Stimulated activated CD4-positive, alpha-beta T cell treated with anti-CD3 and anti-CD28 coated beads, Interleukin-4, amount 100 ng/mL, for 24 hours (primary cell): Measurements from ENCODE around the gene PPM1H.
"Not testable (repeated sequence)": the region's sequence is repeated elsewhere in the genome, so short reads cannot be mapped to it uniquely, and the experiment has no call there.

Experiments
- DNase-seq: peaks from one replicate; pipeline ENCODE4 v3.0.0-alpha.2; 2020

PPM1H gene

DNA sequence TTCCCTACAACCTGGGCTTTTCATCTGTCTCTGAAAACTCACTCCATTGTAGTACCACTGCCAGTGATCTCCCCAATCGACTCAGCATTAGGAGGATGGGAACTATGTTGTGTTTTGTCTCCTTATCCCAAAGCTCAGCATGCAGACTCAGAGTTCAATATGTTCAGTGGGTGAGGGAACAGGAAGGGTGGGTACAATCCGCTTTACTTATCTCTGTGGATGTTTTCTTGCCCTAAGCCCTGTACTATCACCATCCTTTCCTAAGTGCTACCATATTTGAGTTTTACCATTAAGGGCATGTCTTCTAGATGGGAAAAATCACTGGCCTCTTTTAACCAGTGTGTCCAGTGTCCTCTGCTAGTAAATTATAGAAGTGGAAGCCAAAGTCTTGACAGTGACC is 107.1 kb downstream of the PPM1H start:
- no peak for DNase-seq

DNA sequence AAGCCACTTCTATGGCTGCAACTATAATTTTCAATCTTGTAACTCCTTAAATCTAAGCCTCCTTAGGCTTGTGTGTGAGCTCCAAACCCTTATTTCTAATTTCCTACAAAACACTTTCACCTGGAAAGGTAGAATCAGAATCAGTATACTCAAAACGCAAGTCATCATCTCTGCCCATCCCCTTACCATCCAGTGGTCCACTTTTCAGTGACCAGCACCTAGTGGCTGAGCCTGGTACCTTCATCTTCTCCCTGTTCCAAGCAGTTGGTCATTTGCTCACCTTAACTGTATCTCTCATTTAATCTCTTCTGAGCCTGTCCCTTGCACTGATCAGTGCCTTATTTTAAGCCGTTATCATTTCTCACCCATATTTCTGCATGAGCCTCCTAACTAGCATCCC is 107.9 kb downstream of the PPM1H start:
- no peak for DNase-seq

DNA sequence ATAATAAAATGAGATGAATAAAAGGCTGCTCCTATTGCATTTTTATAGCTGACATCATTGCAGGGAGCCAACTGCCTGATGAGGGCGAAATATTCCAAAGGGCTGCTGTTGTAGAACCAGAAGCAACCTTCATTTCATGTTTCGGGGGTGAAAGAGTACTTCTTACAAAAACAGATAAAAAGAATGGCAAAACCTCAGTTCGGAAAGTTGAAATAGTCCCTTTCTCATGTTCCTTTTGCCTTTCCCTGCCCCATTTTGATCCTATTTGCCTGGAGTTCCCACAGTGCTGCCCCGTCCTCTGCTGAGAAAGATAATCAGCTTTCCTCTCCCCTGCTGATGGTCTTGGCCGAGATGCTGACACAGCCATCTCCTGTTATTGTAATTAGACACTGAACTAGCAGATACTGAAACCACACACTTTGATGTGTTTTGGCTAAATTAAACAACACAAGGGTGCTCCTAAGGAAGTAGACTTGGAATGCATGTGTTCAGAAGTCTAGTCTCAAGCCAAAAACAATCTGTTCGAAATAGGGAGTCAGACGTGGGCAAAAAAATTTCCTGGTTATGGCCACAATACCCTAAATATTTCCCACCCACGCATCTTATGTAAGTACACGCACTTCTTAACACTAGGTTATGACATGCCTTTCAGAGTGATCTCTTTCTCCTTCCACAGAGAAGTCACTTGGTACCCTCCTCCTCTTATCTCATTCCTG is 117.2 kb downstream of the PPM1H start:
- DNase-seq, result no peak

DNA sequence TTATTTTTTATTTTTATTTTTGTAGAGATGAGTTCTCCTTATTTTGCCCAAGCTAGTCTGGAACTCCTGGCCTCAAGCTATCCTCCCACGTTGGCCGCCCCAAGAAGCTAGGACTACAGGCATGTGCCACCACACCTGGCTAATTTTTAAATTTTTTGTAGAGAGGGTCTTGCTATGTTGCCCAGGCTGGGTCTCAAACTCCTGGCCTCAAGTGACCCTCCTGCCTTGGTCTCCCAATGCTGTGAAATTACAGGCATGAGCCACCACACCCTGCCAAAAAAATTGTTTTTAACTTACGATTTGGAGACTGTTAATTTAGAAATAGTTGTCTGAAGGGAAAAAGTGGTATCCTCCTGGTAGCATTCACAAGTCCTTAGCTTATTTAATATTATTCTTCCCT is 120.7 kb downstream of the PPM1H start:
- DNase-seq, result no peak

DNA sequence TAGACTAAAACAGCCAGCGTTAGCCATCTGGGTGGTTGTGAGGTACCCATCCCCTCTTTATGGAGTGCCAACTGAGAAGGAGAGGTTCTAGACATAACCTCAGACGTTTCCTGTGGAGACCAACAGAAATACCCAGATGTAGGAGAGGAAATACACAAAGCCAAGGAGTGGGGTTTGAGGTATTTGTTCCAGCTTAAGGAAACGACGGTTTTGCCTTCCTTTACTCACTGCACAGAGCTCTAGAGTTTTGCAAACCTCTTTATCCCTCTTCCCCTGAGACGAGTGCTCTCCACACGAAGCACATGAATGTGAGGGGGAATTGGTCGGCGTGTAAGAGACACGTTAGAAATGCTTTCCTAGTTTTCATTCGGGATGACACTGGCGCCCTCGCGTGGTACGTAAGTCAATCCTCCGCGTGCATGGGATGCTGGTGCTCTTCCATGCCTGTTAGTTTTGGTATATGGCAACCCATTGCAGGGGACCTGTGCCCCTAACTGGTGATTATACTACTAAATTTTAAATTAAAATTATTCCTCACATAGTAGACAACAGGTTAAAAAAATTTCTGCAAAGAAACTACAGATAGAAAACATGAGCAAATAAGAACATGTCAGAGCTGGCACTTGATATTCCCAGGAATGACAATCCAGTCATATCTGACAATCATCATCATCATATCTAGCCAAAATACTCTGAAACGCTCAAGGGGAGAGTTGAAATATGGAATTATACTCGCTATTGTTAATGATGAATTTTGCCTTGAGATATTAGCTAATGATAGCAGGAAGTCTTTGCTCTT is 121.7 kb downstream of the PPM1H start:
- peak; percentile 30 for DNase-seq

DNA sequence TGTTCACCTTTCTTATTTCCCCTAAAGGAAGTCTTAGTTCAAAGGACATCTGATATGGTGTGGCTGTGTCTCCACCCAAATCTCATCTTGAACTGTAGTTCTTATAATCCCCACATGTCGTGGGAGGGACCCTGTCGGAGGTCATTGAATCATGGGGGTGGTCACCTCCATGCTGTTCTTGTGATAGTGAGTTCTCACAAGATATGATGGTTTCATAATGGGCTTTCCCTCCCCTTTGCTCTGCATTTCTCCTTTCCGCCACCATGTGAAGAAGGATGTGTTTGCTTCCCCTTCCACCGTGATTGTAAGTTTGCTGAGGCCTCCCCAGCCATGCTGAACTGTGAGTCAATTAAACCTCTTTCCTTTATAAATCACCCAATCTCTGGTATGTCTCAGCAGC is 123.5 kb downstream of the PPM1H start:
- not testable (repeated sequence) for DNase-seq

DNA sequence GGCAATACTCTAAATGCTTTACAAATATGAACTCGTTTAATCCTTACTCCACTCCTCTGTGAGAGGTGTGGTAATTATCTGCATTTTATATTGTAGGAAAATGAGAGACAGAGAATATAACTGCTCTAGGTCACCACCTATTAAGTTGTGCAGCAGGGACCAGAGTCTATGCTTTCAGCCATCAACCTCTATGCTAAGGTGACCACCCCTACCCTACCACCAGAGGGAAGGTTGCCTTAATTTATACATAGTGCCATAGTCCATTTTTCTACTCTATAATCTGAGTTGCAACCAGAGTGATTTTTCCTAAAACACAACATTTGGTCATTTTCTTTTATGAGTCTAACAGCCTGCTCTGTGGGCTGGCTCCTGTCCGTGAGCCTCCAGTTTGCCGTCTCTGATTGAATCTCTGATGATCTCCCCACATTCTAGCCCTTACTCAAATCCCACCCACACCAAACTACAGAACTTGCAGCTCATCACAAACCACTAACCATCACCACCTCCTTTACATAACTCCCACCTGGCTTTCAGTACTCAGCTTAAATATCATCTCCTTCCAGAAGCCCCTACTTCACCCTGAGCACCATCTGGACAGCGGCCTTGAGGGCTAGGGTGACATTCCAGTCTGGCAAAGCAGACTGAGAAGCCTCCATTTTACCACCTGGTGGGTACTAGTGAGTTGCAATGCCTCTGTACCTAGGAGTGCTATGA is 126.6 kb downstream of the PPM1H start:
- no peak for DNase-seq

DNA sequence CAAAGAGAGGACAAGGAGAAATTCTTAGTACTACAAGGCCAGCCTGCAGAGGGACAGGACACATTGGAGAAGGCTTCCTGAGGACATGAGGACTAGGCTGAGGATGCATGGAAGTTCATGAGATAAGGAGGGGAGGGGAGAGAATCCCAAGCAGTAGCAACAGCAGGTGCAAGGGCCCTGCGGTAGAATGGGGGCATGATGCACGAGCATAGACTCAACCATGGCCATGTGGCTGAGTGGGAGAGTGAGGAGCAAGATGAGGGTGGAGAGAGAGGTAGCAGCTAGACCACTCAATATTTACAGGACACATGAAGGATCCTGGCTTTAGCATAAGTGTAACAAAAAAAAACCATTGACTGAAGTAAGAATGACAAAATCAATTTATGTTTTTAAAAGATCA is 128.1 kb downstream of the PPM1H start:
- no peak for DNase-seq

DNA sequence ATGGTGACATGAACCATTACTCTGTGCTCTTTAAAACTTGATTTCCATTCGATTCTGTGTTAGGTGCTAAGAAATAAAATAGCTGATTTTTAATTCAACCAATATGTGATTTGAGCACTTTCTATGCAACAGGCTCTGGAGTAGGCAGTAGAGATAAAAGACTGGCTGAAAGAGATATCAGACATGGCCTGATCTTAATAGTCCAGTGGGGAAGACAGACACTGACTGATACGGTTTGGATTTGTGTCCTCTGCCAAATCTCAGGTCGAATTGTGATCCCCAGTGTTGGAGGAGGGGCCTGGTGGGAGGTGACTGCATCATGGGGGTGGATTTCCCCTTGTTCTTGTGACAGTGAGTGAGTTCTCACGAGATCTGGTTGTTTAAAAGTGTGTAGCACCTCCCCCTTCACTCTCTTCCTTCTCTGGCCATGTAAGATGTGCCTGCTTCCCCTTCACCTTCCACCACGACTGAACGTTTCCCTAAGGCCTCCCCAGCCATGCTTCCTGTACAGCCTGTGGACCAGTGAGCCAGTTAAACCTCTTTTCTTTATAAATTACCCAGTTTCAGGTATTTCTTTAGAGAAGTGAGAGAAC is 128.6 kb downstream of the PPM1H start:
- no peak for DNase-seq

DNA sequence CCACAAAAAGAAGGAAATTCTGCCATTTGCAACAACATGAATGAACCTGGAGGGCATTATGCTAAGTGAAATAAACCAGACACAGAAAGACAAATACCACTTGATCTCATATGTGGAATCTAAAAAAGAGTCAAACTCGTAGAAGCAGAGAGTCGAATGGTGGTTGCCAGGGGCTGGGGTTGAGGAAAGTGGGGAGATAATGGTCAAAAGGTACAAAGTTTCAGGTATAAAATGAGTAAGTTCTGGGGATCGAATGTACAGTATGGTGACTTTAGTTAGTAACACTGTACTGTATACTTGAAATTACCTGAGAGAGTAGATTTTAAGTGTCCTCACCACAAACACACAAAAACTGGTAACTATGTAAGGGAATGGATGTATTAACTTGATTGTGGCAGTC is 129.4 kb downstream of the PPM1H start:
- DNase-seq, result no peak

DNA sequence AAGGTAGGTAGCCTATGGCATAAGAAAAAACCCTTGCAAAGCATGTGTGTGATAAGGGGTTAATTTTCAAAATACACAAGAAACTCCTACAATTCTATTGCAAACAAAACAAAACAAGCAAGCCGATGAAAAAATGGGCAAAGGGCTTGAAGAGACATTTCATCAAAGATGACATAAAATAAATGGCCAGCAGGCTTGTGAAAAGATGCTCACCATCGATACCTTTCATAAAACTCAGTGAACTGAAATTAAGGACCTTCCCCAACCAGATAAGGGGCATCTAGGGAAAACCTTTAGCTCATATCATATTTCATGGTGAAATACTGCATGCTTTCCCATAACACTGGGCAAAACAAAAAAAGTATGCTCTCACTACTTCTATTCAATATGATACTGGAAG is 131.2 kb downstream of the PPM1H start:
- DNase-seq, result no peak

DNA sequence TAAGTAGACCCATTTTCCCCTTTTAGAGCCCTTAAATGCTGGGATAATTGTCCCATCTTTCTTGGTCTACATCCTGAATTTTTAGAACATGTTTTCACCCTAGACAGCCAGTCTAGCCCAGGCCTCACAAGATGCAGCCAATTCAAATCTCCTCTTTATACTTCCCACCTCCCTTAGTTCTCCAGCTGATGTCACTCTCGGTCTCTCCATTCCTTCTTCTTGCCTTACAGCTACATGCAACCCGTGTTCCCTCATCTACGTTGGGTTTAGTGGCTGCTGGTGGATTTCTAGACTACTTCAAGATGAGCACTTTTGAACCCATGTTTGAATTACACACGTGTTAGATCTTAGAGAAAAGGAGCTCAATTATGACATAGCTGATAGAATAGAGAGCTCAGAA is 132.0 kb downstream of the PPM1H start:
- no peak for DNase-seq

DNA sequence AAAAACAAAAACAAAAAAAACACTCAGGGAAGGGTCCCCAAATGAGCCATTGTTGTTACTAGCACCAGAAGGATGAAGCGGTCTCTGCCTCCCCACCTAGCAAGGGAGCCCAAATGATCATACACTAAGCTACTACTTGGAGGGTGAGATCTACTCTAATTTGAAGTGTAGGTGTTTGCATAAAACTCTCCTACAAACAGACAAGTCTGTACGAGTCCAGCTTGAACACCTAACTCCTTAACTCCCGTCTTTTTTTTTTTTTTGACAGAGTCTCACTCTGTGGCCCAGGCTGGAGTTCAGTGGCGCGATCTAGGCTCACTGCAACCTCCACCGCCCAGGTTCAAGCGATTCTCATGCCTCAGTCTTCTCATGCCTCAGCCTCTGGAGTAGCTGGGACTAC is 132.6 kb downstream of the PPM1H start:
- DNase-seq, result no peak

DNA sequence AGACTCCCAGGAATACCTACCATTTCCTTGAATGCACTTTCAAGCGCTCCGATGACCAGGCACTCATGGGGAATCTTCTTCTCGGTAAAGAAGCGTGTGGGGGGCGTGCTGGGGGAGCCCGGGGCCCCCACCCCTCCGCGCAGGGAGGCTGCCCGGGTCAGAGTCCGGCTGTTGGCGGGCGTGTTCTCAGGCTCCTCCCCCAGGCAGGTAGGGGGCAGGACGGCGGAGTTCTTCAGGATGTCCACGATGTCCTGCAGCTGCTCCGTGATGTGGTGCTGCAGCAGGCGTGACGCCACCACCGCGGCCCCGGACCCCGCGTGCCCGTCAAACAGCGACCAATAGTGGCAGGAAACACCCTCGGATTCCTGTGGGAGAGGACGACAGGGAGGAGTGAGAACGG is 133.2 kb downstream of the PPM1H start:
- no peak for DNase-seq

DNA sequence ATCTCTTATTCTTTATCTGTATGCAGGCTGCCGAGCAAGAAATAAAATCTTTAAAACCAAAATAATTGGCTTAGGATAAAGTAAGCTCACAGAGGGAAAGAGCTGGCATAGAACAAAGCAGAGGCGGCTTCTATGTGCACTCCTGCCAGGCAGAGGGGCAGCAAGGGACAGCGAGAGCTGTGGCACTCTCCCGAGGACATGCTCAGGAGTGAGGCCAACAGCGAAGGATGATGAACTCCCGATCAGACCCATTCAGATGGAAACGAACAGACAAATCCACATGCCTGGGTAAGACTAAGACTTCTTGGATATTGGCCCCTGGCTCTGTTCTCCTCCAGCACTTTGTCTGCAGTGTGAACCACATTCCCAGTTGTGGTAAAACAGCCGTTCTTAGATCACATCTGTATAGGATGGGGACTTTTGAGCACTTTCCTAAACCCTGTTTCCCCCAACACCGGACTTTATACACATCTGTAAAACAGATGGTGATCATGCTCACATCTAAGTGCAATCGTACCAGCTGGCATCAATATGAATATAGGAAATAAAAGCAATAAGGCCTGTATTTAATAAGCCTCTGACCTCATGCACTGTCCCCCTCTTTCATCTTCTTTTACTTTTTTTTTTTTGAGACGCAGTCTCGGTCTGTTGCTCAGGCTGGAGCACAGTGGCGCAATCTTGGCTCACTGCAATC is 134.1 kb downstream of the PPM1H start:
- DNase-seq, result no peak

DNA sequence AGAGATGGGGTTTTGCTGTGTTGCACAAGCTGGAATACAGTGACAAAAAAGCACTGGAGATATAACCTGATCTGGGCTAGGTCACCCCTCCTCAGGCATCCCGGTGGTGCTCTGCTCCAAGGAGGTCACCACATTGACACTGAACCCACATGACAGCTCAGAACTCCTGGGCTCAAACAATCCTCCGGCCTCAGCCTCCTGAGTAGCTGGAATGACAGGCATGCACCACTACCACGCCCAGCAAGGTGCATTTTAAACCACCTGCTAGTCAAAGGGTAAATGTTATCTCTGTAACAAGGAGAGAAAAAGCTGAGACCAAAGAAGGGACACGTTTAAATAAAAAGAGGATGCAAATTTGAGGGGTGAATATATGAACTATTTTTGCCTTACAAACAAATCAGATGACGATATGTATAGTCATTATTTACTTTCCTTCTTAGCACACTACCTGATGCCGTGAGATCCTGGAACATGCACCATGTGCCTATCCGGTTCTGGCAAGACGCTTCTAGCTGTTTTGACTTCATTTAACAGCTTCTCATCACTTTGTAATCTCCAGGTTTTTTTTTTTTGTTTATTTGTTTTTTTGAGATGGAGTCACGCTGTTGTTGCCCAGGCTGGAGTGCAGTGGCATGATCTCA is 135.1 kb downstream of the PPM1H start:
- DNase-seq, result no peak

DNA sequence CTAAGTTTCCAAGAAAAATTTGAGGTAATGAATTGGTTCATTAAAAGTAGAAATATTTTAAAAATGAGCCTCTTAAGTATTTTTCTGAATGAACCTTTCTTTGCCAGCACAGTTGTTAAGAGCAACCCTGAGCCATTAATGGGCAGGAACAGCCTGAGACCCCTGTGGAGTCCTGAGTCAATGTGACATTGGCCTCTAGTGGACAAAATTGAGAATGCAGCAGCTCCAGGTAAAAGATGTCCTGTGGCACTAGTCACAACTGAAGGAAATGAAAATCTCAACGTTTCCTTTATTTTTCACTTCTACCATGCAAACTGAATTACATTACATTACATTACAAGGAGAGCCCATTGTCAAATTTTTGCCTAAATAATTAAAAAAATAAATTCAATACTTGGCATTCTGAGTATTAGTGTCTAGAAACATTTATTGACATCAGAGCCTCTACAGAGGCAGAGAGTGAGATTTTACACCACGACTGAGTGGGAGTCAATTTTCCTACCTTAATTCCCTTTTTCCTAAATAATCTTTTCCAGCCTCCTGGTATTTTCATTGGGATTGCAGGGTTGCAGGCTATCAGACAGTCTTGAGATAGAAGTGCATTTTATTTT is 135.7 kb downstream of the PPM1H start:
- DNase-seq, result peak; percentile 67

DNA sequence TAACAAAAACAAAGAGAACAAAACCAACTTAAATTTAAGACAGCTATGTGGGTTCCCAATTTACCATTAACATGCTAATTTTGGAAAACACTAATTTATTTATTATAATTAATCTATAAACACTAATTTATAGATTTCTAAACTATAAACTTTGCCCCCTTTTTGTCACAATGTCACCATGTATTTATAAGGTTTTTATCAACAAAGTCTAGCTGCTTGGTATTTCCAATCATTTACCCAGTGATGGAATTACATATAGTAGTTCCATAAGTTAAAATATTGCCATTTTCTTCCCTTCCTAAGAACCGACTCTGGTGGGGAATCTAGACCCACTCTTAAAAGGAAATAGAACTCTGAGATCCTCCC is 140.7 kb downstream of the PPM1H start:
- DNase-seq, result no peak

DNA sequence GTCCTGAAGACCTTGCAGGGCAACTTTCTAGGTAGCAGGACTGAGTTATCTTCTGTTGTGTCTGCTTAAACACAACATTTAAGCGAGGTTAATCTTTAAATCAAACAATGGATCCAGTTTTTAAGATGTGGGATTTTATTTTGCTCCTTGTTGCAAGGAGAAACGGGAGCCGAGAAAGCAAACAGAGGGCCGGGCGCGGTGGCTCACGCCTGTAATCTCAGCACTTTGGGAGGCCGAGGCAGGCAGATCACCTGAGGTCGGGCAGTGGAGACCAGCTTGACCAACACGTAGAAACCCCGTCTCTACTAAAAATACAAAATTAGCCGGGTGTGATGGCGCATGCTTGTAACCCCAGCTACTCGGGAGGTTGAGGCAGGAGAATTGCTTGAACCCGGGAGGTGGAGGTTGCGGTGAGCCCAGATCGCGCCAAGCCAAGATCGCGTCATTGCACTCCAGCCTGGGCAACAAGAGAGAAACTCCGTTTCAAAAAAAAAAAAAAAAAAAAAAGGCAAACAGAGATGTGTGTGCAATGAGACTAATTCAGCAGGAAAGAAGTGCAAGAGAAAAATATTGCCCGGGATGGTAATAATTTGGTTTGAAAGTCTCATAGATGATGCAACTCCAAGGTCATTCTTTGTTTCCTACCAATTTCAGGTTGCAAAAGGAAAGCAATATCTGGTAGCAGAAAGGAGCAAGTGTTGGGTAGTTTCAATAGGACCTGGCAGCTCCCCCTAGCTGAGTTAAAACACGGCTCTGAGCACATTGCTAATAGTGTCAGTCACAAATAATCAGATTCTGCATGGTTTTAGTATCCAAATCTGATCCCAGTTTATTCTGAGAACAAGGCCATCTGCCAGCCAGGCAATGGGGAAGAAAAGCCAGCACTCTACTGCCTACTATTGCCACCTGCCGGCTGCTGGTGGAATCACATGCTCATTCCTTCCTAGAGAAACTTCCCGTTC is 141.4 kb downstream of the PPM1H start:
- peak; percentile 76 for DNase-seq

DNA sequence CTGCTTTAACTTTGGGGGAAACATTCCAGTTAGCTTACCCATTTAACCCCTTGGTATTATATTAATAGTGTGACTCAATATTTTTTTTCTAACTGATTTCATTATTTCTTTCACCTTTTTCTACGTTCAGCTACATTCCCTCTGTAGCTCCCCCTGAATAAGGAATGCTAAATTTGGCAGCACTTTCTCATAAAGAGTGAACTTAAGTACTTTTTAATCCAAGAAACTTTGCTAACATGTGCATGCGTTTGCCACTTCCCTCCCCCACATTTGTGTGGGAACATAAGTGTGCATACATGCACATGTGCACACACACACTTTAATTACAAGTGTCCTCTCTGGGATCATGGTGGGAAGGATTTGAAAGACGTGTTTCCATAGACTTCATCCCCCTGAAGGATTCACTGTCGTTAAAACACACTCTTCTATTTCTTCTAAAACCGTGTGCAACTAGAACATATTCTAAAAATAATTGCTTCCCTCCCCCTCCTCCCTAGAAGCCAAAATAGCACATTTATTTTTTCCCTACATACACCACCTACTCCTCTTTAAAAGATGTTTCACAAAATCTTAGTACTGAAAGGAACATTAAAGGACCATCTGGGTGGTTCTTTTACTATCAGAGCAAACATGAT is 142.6 kb downstream of the PPM1H start:
- no peak for DNase-seq
